Stimulated activated CD4-positive, alpha-beta T cell treated with anti-CD3 and anti-CD28 coated beads, Interleukin-2, amount 100 ng/mL, for 24 hours (primary cell): ENCODE measurements around the gene RAP2B.

Experiments
- DNase-seq, 2 donors: peaks; one replicate each; pipeline ENCODE4 v3.0.0-alpha.2; 2020

RAP2B gene

DNA sequence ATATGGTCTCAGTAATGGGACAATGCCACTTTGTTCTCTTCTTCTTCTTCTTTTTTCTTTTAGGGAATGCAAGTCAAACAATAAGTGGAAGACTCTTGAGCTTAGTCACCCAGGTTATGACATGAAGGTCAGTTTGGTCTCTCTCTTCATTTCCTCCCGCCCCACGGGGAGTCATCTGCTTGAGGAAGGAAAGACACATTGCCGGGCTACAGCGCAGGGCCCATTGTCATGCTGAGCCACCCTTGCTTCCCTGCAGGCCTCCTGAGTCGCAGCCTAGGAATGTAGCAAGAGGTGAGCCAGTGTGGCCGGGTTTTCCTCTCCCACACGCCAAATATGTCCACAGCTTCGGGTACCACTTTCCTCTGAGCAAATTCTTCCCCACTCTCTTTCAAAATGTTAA is 47.6 kb downstream of the RAP2B start:
- no peak for DNase-seq

DNA sequence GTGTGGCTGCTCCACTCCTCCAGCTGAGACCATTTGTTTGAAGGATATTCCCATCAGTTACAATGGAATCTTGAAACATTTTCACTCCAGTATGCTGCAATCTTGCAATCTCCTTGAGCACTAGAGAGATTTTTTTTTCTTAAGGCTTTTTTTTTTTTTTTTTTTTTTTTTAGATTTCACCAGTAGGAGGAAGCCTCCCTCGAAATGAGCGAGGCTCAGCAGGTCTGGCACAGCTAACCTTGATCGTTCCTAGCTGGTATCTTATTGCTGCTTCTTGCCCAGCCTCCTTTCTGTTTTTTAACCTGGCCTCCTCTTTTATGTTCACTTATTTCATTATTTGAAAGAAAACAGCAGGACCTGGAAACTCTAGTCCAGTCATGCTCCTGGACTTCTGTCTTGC is 48.1 kb downstream of the RAP2B start:
- no peak for DNase-seq

DNA sequence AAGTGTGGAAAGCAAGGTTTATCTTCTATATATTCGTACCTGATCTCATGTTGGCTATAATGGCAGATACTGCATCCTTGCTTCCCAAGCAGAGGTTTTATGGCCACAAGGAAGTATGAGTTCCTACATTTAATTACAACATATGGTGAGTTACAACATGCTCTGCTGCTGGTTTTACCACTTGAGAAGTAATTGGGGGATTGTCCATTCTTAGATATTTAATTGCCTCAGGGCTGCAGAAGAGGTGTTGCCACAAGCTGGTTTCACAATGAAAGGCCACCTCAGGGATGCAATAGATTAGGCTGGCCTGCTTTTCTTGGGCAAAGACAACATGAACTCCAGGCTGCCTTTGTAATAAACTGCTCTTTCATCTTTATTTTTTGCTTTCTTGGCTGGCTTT is 48.6 kb downstream of the RAP2B start:
- no peak for DNase-seq

DNA sequence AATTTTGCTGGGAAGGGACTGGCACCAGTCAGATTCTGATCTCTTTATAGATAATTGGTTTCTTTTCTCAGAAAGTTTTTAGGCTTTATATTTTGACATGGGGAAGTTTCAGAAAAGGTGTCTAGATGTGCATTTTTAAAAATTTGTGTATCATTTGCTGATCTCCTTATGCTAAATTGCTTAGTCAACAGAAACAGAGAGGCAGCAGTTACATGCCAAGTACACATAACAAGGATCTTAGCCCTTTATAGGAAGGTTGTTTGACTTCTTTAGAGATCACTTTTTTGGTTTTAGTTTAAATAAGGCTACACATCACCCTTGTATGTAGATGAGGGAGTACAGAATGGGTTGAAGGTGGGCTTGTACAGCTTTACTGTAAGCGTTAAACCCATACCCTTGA is 53.5 kb downstream of the RAP2B start:
- DNase-seq, result no peak

DNA sequence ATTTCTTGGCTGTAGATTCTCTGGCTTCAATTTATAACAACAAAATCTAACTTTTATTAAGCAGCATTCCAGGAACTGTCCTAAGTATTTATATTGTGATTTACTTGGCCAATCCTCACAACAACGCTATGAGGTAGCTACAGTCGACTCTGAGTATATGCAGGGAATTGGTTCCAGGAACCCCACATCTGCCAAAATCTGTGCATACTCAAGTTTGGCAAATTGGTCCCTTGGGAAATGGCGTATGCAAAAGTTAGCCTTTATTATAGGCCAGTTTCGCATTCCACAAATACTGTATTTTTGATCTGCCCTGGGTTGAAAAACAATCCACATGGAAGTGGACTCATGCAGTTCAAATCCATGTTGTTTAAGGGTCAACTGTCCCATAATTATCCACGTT is 53.9 kb downstream of the RAP2B start:
- no peak for DNase-seq

DNA sequence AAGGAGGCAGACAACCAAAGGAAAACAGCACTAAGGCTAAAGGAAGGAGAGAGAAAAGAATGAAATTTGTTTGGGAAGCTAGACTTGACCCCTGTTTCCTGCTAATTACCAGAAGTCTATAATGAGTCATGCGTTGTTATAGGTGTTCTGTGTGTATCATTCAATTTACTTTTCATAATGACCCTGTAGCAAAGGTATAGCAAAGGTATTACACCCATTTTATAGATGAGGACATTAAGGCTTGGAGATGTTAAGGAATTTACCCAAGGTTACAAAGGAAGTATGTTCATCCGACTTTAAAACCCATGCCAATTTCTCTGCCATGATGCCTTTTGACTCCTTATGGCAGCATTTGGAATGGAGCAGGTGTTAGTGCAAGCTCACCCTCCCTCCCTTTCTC is 54.9 kb downstream of the RAP2B start:
- no peak for DNase-seq

DNA sequence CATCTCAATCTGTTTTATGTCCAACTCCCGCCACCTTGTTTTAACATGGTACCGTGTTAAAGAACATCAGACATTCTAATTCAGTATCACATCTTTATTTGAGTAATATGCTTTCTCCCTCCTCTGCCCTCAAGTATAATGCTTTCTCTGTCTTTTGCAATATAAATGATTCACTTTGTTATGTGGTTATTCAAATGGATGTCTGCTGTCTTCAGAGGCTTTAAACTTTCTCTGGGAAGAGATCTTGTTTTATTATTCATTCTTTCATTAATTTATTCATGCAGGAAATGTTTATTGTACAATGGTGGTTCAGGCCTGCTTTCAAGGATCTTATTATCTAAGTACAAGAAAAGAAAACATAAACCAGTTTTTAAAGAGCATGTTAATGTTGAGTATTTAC is 57.1 kb downstream of the RAP2B start:
- no peak for DNase-seq
